G401 (cell line): Measurements from ENCODE around the gene CEACAM1. TPM values are rescaled to one million over a fixed set of nuclear protein-coding genes. Genes with fewer than 3 reads are reported as not detected.
A peak's percentile ranks its signal among the peaks of the same experiment; 100 is the strongest.
"Not testable (repeated sequence)": the region's sequence is repeated elsewhere in the genome, so short reads cannot be mapped to it uniquely, and the experiment has no call there.

Experiments used
- DNase-seq: peaks from one replicate; pipeline ENCODE4 v3.0.0-alpha.2; 2015; ENCODE audit warnings: low spot score
- in situ Hi-C: cut with HindIII; loops from 2 replicates; pipeline ENCODE4 v1.10.0; 2016; ENCODE audit warnings: low sequenced_read_pairs, mixed read lengths
- total RNA-seq: library from RNA; depleted of rRNA; stranded (reverse); fragments of >200 nt; shearing (Covaris generic); gene quantifications from 2 replicates; pipeline ENCODE4 v1.2.3, GENCODE V29; 2014

The CEACAM1 gene
- total RNA-seq, 1 experiment from 2014 or later: 1.3 TPM

DNA sequence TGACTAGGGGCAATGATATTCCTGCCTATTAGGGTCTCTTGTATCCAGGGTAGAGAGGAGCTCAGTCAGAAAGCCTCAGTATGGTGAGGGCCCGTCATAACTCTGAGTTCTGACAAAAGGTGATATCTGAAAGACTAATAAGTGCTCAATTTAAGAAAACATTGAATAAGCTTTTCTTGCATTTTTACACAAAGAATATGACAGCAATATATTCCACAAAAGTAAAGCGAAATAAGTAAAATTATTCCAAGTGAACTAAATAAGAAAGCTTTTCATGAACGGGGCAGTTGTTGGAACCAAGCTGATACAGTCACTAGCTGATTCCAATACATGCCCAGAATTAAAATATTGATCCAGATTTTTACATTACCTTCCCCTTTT is 40.5 kb downstream of the CEACAM1 start:
- no peak for DNase-seq
- in situ Hi-C loops: no loop called here

DNA sequence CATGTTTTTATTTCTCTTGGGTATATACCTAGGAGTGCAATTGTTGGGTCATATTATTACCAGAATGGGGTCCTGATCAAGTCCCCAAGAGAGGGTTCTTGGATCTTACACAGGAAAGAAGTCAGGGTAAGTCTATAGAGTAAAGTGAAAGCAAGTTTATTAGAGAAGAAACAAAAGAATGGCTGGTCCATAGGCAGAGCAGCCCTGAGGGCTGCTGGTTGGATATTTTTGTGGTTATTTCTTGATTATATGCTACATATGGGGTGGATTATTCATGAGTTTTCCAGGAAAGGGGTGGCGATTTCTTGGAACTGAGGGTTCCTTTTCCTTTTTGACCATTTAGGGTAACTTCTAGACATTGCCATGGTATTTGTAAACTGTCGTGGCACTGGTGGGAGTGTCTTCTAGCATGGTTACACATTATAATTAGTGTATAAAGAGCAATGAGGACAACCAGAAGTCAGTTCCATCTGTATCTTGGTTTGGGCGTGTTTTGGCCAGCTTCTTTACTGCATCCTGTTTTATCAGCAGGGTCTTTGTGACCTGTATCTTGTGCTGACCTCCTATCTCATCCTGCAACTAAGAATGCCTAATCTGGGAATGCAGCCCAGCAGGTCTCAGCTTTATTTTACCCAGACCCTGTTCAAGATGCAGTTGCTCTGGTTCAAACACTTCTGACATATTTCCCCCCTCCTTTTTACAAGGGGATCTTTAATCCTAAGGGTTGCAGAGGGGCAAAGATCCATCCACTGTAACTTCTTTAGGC is 41.1 kb downstream of the CEACAM1 start:
- in situ Hi-C loops: no loop called here
- no peak for DNase-seq

DNA sequence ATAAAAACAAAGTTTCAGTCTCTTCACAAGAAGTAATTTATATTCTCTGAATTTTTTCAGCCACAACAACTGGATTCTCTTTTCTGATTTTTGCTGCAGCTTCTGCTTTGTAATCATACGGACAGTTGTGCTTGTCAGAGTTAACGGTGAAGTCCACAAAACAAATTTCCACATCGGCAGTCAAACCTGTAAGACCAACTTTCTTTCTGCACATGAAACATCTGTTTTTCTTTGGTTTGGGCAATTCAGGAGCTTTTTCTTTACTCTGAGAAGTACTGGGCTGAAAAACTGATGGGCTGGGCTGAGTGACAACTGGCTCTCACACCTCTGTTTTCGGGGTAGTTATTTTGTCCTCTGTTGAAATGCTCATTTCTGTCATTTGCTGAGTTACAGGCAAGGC is 43.2 kb downstream of the CEACAM1 start:
- in situ Hi-C loops, DNase-seq: not testable (repeated sequence)

DNA sequence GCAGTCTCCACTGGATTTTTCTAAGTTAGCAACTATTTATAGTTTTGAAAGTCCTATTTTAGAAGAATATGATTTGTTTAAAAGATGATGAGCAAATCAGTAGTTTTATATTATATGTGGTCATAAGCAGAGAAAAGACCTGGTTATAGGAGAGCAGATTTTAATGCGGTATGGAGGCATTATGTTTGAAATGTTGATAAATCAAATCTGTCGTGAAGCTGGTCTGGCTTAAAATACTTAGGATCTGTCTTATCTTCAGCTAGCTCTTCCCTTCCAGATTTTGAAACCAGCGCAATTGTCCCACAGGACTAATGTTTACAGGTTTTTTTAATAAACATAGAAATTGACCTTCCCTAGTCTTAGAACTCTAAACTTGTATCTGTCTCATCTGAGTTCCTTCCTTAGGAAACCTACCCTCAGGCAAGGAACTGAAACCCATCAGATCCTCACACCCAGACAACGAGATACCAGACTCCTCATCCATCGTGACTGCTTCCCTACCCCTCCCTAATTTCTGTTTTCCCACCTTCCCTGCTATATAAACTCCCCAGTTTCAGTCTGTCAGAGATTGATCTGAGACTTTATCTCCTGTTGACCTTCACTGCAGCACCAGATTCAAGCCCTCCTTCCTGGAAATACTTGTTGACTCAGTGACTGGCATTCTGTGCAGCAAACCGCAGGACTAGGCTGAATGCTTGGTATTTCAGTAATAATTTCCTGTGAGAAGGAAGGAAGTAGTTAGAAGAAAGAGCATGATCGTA is 47.8 kb downstream of the CEACAM1 start:
- in situ Hi-C loops: no loop called here
- no peak for DNase-seq

DNA sequence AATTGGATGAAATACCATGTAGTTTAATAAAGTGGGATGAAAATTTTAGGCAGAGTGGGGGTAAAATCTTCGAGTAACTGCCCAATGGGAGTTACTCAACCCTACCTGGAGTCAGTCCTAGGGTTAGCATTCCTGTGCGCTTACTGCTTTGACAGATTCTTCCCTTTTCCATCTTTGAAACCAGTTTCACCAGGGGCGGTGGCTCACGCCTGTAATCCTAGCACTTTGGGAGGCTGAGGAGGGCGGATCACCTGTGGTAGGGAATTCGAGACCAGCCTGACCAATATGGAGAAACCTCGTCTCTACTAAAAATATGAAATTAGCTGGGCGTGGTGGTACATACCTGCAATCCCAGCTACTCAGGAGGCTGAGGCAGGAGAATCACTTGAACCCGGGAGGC is 48.5 kb downstream of the CEACAM1 start:
- no peak for DNase-seq
- in situ Hi-C loops: no loop called here

DNA sequence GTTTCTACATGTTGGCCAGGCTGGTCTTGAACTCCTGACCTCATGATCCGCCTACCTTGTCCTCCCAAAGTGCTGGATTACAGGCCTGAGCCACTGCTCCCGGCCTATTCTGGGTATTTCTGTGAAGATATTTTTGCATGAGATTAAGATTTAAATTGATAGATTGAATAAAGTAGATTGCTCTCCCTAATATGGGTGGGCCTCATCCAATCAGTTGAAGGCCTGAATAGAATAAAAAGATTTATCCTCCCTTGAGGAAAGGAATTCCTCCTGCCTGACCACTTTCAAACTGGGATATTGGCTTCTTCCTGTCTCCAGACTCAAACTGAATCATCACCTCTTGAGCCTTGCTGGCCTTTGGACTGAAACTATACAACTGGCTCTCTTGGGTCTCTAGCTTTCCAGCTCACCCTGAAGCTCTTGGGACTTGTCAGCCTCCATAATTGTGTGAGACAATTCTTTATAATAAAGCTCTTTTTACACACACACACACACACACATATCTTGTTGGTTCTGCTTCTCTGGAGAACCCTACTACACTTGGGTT is 49.4 kb downstream of the CEACAM1 start:
- in situ Hi-C loops: no loop called here

DNA sequence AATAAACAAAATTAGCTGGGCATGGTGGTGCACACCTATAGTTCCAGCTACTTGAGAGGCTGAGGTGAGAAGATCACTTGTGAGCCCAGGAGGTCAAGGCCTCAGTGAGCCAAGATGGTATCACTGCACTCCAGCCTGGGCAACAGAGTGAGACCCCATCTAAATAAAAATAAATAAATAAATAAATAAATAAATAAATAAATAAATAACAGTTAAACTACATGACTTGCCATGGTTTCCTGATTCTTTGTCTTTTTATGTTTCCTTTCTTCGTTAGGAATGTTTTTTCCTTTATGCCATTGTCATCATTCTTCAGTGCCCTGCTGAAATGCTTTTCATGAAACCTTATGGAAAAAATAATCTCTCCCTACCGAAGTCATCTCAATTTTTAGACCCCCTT is 50.3 kb downstream of the CEACAM1 start:
- in situ Hi-C loops: no loop called here
- no peak for DNase-seq

More for the DNA sequence above, 49.4 kb downstream of the CEACAM1 start:
- DNase-seq: no peak

DNA sequence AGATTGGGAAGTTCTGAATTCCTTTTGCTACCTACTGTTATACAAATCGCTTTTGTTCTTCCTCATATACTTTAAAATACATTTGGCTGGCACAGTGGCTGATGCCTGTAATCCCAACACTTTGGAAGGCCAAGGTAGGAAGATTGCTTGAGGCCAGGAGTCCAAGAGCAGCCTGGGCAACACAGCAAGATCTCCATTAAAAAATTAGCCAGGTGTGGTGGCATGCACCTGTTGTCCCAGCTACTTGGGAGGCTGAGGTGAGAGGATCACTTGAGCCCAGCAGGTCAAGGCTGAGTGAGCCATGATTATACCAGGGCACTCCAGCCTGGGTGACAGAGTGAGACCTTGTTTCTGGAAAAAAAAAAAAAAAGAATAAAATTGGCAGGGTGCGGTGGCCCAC is 51.2 kb downstream of the CEACAM1 start:
- no peak for DNase-seq
- in situ Hi-C loops: no loop called here

DNA sequence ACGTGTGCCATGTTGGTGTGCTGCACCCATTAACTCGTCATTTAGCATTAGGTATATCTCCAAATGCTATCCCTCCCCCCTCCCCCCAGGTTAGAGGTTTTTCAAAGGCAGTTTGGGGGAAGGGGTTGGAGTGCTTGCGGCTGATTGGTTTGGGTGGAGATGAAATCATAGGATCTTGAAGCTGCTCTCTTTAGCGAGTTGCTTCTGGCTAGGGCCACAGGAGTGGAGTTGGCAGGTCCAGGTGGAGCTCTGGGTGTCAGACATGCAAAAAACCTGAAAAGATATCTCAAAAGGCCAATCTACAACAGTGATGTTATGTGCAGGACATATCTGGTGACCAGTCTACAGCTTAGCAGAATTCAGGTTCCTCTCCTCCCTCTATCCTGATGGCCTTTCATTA is 52.9 kb downstream of the CEACAM1 start:
- DNase-seq: no peak
- in situ Hi-C loops: no loop called here

DNA sequence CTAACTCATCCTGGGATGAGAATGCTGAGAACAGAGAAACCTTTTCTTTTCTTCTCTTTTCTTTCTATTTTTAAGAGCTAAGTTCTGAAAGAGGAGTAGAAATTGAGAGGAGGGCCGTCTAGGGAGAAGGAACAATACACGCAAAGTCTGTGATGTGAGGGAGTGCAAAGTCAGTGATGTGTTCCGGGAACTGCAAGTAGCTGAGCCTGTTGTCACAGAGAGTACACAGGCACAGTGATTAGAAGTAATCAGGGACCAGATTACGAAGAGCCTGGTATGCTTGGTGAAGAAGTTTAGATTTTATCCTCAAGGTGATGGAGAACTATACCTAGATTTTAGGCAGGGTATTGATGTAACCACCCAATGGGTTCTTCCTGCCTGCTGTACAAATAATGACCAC is 53.5 kb downstream of the CEACAM1 start:
- DNase-seq: no peak
- in situ Hi-C loops: no loop called here

DNA sequence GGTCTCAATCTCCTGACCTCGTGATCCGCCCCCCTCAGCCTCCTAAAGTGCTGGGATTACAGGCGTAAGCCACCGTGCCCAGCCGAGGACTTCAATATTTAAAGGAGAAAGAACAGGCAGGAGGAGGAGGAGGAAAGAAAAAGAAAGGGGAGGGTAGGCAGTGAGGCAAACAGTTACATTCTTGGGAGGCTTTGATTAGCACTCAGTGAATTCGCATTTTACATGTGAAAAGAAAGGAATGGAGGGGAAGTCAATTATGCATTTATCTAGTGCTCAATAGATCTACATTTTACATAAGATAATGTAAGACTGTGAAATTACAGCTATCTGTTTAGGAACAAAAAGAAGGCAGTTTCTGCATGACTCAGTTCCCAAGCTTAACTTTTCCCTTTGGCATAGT is 54.6 kb downstream of the CEACAM1 start:
- no peak for DNase-seq
- in situ Hi-C loops: no loop called here

DNA sequence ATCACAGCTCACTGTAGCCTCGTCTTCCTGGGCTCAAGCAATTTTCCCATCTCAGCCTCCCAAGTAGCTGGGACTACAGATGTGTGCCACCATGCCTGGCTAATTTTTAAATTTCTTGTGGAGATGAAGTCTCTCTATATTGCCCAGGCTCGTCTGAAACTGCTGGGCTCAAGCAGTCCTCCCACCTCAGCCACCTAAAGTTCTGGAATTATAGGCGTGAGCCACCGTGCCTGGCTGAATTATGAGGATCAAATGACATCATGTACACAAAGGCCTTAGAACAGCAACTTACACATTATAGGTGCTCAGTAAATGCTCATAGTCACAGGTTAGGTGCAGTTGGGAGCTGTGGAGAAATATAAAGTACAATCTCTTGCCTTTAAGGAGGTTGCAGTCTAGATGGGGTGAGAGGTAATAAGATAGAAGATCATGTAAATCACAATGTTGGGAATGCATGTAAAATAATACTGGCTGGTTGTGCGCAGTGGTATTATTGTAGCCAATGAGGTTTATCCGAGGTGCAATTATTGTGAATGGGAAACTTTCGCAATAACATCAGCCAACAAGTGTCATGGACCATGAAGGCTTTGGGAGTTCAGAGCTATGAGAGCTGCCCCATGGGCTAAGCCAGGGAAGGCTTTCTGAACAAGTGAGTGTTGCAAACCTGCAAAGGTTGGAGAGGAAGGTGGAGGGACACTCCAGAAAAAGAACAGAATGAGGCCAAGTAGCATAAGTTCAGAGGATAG is 55.7 kb downstream of the CEACAM1 start:
- in situ Hi-C loops: no loop called here
- DNase-seq: no peak

DNA sequence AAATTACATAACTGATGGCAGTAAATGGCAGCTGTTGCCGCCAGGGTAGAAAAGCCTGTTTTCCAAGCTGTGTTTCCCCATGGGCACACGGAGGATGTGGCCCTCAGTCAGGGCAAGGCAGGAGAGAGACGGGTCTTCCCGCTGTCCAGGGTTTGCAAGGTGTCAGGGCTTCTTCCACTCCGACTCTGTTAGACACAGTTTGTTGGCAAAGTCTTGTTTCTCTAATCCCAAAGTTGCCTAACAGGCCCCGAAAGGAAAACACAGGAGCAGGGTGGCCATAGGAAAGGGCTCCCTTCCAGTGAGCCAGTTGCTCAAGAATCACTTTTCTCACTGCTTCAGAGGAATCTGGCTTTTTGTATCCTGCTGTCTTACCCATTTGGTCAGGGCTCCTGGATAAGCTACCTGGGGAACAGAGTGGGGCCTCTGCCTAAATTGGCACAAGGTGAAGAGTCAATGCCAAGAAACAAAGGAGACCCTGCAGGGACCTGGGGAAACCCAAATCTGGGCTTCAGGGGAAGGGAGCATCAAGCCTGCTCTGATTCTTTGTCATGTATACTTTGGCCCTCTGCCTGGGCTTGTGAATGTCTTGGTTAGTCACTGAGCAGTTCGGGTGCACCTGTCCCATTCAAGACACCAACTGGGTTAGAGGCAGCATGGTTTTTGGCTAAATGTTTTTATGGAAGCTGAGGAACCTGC is 56.6 kb downstream of the CEACAM1 start:
- in situ Hi-C loops: no loop called here
- DNase-seq: peak; percentile 45

DNA sequence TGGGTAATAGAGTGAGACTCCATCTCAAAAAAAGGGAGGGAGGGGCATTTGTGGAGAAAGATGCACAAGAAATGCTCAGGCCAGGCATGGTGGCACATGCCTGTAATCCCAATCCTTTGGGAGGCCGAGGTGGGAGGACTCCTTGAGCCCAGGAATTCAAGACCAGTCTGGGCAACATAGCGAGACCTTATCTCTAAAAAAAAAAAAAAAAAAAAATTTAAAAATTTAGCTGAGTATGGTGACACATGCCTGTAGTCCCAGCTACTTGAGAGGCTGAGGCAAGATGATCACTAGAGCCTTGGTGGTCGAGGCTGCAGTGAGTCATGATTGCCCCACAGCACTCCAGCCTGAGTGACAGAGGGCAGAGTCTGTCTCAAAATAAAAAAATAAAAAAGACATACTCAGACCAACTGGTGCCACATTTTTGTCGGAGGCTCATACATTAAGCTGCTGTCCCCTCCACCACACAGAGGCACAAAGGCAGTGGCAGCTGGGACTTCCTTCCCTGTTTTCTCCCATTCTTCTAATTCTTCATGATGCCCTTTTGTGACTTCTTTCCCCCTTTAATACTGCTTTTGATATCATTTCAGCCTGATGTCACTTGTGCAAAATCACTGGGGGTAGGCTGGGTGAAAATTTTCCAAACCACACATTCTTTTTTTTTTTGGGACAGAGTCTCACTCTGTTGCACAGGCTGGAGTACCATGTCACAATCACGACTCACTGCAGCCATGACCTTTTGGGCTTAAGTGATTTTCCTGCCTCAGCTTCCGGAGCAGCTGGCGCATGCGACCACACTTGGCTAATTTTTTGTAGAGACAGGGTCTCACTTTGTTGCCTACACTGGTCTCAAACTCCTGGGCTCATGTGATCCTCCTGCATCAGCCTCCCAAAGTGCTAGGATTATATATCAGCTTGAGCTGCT is 58.7 kb downstream of the CEACAM1 start:
- in situ Hi-C loops: no loop called here
- DNase-seq: no peak

DNA sequence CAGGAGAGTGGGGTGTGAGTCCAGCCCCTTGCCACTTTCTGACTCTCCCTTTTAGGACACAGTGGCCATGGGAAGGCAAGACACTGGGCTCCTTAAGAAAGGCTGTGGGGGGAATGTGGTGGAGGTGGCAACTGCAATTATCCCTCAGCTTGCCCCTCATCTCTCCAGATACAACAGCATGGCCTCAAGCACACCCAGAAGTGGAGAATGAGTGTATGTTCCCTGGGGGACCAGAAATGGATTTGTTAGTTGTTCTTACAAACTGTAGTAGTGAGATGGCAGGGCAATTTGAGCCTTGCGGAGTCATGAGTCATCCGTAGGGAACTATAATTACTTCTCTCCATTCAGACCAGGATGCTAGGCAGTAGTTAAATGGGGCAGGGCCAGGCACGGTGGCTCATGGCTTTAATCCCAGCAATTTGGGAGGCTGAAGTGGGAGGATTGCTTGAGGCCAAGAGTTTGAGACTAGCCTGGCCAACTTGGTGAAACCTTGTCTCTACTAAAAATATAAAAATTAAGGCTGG is 59.9 kb downstream of the CEACAM1 start:
- DNase-seq: no peak
- in situ Hi-C loops: no loop called here

DNA sequence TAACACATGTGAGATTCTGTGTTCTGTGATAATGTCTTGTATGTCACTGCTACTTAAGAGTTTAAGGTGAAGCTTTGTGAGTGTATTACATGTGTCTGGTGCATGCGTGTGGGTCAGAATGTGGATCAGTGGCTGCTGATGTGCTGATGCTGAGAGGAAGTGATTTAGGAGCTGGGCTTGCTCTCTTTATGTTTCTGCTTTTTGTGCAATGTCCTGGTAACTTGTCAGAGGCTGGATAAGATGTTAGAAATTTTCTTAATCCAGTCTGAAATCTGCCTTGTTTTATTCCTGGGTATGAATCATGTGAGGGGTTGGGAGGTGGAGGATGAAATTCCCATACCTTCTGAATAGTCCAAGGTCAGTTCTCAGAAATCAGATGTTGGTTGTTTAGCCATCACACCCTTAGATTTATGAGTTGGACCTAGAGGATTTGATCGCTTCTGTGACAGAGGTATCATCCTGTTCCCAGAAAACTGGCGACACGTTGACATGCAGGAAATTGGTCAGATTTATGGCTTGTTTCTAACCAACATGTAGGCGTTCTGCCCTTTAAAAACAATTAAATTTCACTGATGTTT is 61.0 kb downstream of the CEACAM1 start:
- in situ Hi-C loops: no loop called here
- DNase-seq: no peak

DNA sequence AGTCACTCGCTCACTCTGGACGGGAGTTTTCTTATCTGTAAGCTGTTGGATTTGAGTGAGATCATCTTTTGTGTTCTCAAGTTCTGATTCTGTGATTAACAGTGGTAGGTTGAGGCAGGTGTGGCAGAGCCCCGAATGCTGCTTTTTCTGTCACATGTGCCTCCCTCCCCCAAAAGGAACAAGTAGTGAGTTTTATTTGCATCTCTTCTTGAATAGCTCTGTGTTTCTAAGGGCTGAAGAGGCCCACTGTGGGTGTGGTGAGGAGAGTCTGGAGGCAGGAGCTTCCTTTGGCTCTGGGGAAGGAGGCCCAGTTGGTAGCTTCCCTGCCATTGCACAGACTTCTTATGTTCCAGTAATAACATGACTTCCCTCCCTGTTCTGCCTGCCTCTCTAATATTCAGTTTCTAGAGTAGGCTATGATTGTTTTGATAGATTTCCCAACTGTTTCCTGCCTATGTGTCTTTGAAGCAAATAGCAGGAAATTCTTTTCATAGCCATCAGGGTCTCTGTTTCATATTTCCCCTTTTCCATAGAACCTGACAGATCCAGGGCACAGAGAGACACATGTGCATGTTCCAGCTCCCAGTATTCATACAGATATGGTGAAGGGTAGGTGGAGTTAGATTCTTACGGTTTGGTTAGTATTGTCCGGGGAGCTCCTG is 61.6 kb downstream of the CEACAM1 start:
- in situ Hi-C loops: no loop called here
- no peak for DNase-seq
